WERI-Rb-1 (cell line): ENCODE data around the gene TMEM239.

Source experiments
- DNase-seq: peaks from one replicate; pipeline ENCODE4 v3.0.0-alpha.2; 2020
- H3K27ac ChIP-seq: fragments of 250-450 bp; sonication (Bioruptor Pico); 2 replicates; pipeline ENCODE4 v1.5.1; 2020; ENCODE audit warnings: mild to moderate bottlenecking, moderate library complexity
- H3K27me3 ChIP-seq: fragments of 250-450 bp; sonication (Bioruptor Pico); 2 replicates; pipeline ENCODE4 v1.5.1; 2021; ENCODE audit warnings: mild to moderate bottlenecking, low read depth, moderate library complexity; ENCODE audit not compliant: insufficient read depth, severe bottlenecking
- H3K36me3 ChIP-seq: fragments of 250-450 bp; sonication (Bioruptor Pico); 2 replicates; pipeline ENCODE4 v1.5.1; 2020; ENCODE audit warnings: mild to moderate bottlenecking, moderate library complexity
- H3K4me3 ChIP-seq: 2 replicates; pipeline ENCODE4 v1.5.1; 2011; ENCODE audit warnings: low read depth, mild to moderate bottlenecking, control low read depth, low read length
- H3K9me3 ChIP-seq: fragments of 250-450 bp; sonication (Bioruptor Pico); 2 replicates; pipeline ENCODE4 v1.5.1; 2021; ENCODE audit warnings: mild to moderate bottlenecking, moderate library complexity; ENCODE audit not compliant: severe bottlenecking
- CTCF ChIP-seq: IDR thresholded peaks from 2 replicates; pipeline ENCODE4 v1.5.1; 2011; ENCODE audit warnings: low read depth, mild to moderate bottlenecking, control low read depth, inconsistent platforms, low read length

TMEM239 gene

GRCh38 chr20:2794202-2794748 is 21.9 kb upstream of the TMEM239 start:
- H3K27ac ChIP-seq, result no peak overlapping the region
- H3K36me3 ChIP-seq, result peaks cover 39% of the 10 kb centered on the region
- no peak overlapping the region for H3K4me3 ChIP-seq
- no peak for DNase-seq
- TF ChIP-seq CTCF, result no peak
- H3K27me3 ChIP-seq, result no peaks in the 10 kb centered on the region
- no peaks in the 10 kb centered on the region for H3K9me3 ChIP-seq

- H3K9me3 ChIP-seq, result no peaks in the 10 kb centered on the region
- no peak overlapping the region for H3K4me3 ChIP-seq
- H3K36me3 ChIP-seq, result peaks cover 39% of the 10 kb centered on the region
- H3K27me3 ChIP-seq, result no peaks in the 10 kb centered on the region
- no peak for TF ChIP-seq CTCF
- DNase-seq, result no peak
- no peak overlapping the region for H3K27ac ChIP-seq
These were observed 21.2 kb upstream of the TMEM239 start for GRCh38 chr20:2794866-2795447.

GRCh38 chr20:2795451-2795850 is 20.7 kb upstream of the TMEM239 start:
- Histone ChIP-seq H3K36me3 (peaks cover 39% of the 10 kb centered on the region), H3K4me3 (no peak overlapping the region), H3K27me3 (no peaks in the 10 kb centered on the region), H3K9me3 (no peaks in the 10 kb centered on the region), H3K27ac (no peak overlapping the region)
- DNase-seq, result no peak
- no peak for TF ChIP-seq CTCF

- Histone ChIP-seq H3K36me3 (peaks cover 39% of the 10 kb centered on the region), H3K27ac (no peak overlapping the region), H3K4me3 (no peak overlapping the region), H3K9me3 (no peaks in the 10 kb centered on the region), H3K27me3 (no peaks in the 10 kb centered on the region)
- DNase-seq, result no peak
- no peak for TF ChIP-seq CTCF
These were observed 20.0 kb upstream of the TMEM239 start for GRCh38 chr20:2796011-2796660.

- H3K36me3 ChIP-seq, result peaks cover 39% of the 10 kb centered on the region
- no peak overlapping the region for H3K27ac ChIP-seq
- no peak overlapping the region for H3K4me3 ChIP-seq
- H3K27me3 ChIP-seq, result no peaks in the 10 kb centered on the region
- TF ChIP-seq CTCF, result no peak
- no peaks in the 10 kb centered on the region for H3K9me3 ChIP-seq
- DNase-seq, result no peak
These were observed 18.8 kb upstream of the TMEM239 start for GRCh38 chr20:2797136-2797983.
